Duodenal mucosa (tissue), 2 donors: Measurements from ENCODE around the gene CAMKMT.
"Not testable (repeated sequence)": the region's sequence is repeated elsewhere in the genome, so short reads cannot be mapped to it uniquely, and the experiment has no call there.

Source experiments
- H3K27ac ChIP-seq: one replicate; pipeline ENCODE4 v1.7.0; 2013; ENCODE audit warnings: low read depth, low read length
- H3K27me3 ChIP-seq, 2 donors: one replicate each; pipeline ENCODE4 v1.7.0; 2013; ENCODE audit warnings: low read length in 2 of 2, control low read depth in 1 of 2; ENCODE audit not compliant: insufficient read depth in 2 of 2, control insufficient read depth in 1 of 2
- H3K36me3 ChIP-seq, 2 donors: one replicate each; pipeline ENCODE4 v1.7.0; 2013; ENCODE audit warnings: low read length in 2 of 2, control low read depth in 1 of 2; ENCODE audit not compliant: insufficient read depth in 2 of 2, control insufficient read depth in 1 of 2
- H3K4me1 ChIP-seq, 2 donors: one replicate each; pipeline ENCODE4 v1.7.0; 2013; ENCODE audit warnings: low read length in 2 of 2, control low read depth in 1 of 2; ENCODE audit not compliant: insufficient read depth in 2 of 2, control insufficient read depth in 1 of 2
- H3K4me3 ChIP-seq, 2 donors: one replicate each; pipeline ENCODE4 v1.7.0; 2013; ENCODE audit warnings: low read length in 2 of 2, low read depth in 1 of 2
- H3K9ac ChIP-seq, 2 donors: one replicate each; pipeline ENCODE4 v1.7.0; 2013; ENCODE audit warnings: low read length in 2 of 2, low read depth in 1 of 2
- H3K9me3 ChIP-seq, 2 donors: one replicate each; pipeline ENCODE4 v1.7.0; 2013; ENCODE audit warnings: low read length in 2 of 2, control low read depth in 1 of 2; ENCODE audit not compliant: control insufficient read depth in 1 of 2

CAMKMT gene

GRCh38 chr2:44487052-44487451, 125.3 kb downstream of the CAMKMT start:
- Histone ChIP-seq H3K9me3 (no peaks in the 10 kb centered on the region), H3K9ac (no peak overlapping the region), H3K27me3 (no peaks in the 10 kb centered on the region), H3K36me3 (no peaks in the 10 kb centered on the region), H3K27ac (no peak overlapping the region), H3K4me3 (no peak overlapping the region), H3K4me1 (no peaks in the 10 kb centered on the region)

GRCh38 chr2:44490726-44491125, 129.0 kb downstream of the CAMKMT start:
- no peak overlapping the region for H3K9ac ChIP-seq
- no peak overlapping the region for H3K4me3 ChIP-seq
- no peaks in the 10 kb centered on the region for H3K27me3 ChIP-seq
- no peaks in the 10 kb centered on the region for H3K36me3 ChIP-seq
- no peaks in the 10 kb centered on the region for H3K4me1 ChIP-seq
- no peaks in the 10 kb centered on the region for H3K9me3 ChIP-seq
- no peak overlapping the region for H3K27ac ChIP-seq

- H3K4me3 ChIP-seq = no peak overlapping the region
- no peak overlapping the region for H3K9ac ChIP-seq
- H3K36me3 ChIP-seq = no peaks in the 10 kb centered on the region
- no peaks in the 10 kb centered on the region for H3K4me1 ChIP-seq
- H3K9me3 ChIP-seq = no peaks in the 10 kb centered on the region
- no peak overlapping the region for H3K27ac ChIP-seq
- no peaks in the 10 kb centered on the region for H3K27me3 ChIP-seq
Observed at GRCh38 chr2:44494006-44494405, 132.3 kb downstream of the CAMKMT start.

- Histone ChIP-seq H3K4me1 (no peaks in the 10 kb centered on the region), H3K9me3 (no peaks in the 10 kb centered on the region), H3K4me3 (no peak overlapping the region), H3K9ac (no peak overlapping the region), H3K27ac (no peak overlapping the region), H3K27me3 (no peaks in the 10 kb centered on the region), H3K36me3 (no peaks in the 10 kb centered on the region)
Observed at GRCh38 chr2:44495035-44495434, 133.3 kb downstream of the CAMKMT start.

GRCh38 chr2:44495544-44495943, 133.8 kb downstream of the CAMKMT start:
- H3K27me3 ChIP-seq = no peaks in the 10 kb centered on the region
- no peaks in the 10 kb centered on the region for H3K4me1 ChIP-seq
- no peaks in the 10 kb centered on the region for H3K36me3 ChIP-seq
- H3K4me3 ChIP-seq = no peak overlapping the region
- no peak overlapping the region for H3K27ac ChIP-seq
- no peaks in the 10 kb centered on the region for H3K9me3 ChIP-seq
- no peak overlapping the region for H3K9ac ChIP-seq

GRCh38 chr2:44496130-44496529, 134.4 kb downstream of the CAMKMT start:
- no peaks in the 10 kb centered on the region for H3K36me3 ChIP-seq
- H3K27me3 ChIP-seq = no peaks in the 10 kb centered on the region
- H3K27ac ChIP-seq = no peak overlapping the region
- H3K9me3 ChIP-seq = no peaks in the 10 kb centered on the region
- H3K4me1 ChIP-seq = no peaks in the 10 kb centered on the region
- H3K9ac ChIP-seq = no peak overlapping the region
- no peak overlapping the region for H3K4me3 ChIP-seq

- H3K4me1 ChIP-seq = no peaks in the 10 kb centered on the region
- H3K9ac ChIP-seq = no peak overlapping the region
- no peak overlapping the region for H3K4me3 ChIP-seq
- no peaks in the 10 kb centered on the region for H3K9me3 ChIP-seq
- H3K36me3 ChIP-seq = no peaks in the 10 kb centered on the region
- no peak overlapping the region for H3K27ac ChIP-seq
- H3K27me3 ChIP-seq = no peaks in the 10 kb centered on the region
Observed at GRCh38 chr2:44498551-44498950, 136.8 kb downstream of the CAMKMT start.

GRCh38 chr2:44505664-44506063, 143.9 kb downstream of the CAMKMT start:
- not testable (repeated sequence) for H3K27me3 ChIP-seq, H3K9me3 ChIP-seq, H3K36me3 ChIP-seq, H3K9ac ChIP-seq, H3K27ac ChIP-seq, H3K4me1 ChIP-seq, H3K4me3 ChIP-seq

GRCh38 chr2:44510246-44510645, 148.5 kb downstream of the CAMKMT start:
- H3K4me3 ChIP-seq = no peak overlapping the region
- no peaks in the 10 kb centered on the region for H3K4me1 ChIP-seq
- no peaks in the 10 kb centered on the region for H3K27me3 ChIP-seq
- no peak overlapping the region for H3K9ac ChIP-seq
- H3K36me3 ChIP-seq = no peaks in the 10 kb centered on the region
- no peaks in the 10 kb centered on the region for H3K9me3 ChIP-seq
- H3K27ac ChIP-seq = no peak overlapping the region

GRCh38 chr2:44515416-44515815, 153.7 kb downstream of the CAMKMT start:
- H3K27me3 ChIP-seq = no peaks in the 10 kb centered on the region
- no peak overlapping the region for H3K4me3 ChIP-seq
- H3K9ac ChIP-seq = no peak overlapping the region
- H3K36me3 ChIP-seq = no peaks in the 10 kb centered on the region
- no peak overlapping the region for H3K27ac ChIP-seq
- no peaks in the 10 kb centered on the region for H3K4me1 ChIP-seq
- H3K9me3 ChIP-seq = no peaks in the 10 kb centered on the region

GRCh38 chr2:44519026-44519425, 157.3 kb downstream of the CAMKMT start:
- Histone ChIP-seq H3K4me1 (no peaks in the 10 kb centered on the region), H3K36me3 (peaks cover 0 to 3% of the 10 kb centered on the region in 2 donors), H3K4me3 (no peak overlapping the region), H3K27me3 (no peaks in the 10 kb centered on the region), H3K9ac (no peak overlapping the region), H3K9me3 (peaks cover 7 to 9% of the 10 kb centered on the region in 2 donors), H3K27ac (no peak overlapping the region)
